Neuronal stem cell (in vitro differentiated cells): Measurements from ENCODE around the gene CPEB3.

ENCODE experiments used
- DNase-seq: peaks from one replicate; pipeline ENCODE4 v3.0.0-alpha.2; 2013; ENCODE audit warnings: low spot score
- H2AFZ ChIP-seq: one replicate; pipeline ENCODE4 v1.6.1; 2013; ENCODE audit warnings: mild to moderate bottlenecking, low read length, inconsistent platforms
- H2AK5ac ChIP-seq: 2 replicates; pipeline ENCODE4 v1.6.1; 2013; ENCODE audit warnings: low read depth, mild to moderate bottlenecking, inconsistent platforms, low read length, moderate library complexity, mixed read lengths
- H2BK120ac ChIP-seq: 2 replicates; pipeline ENCODE4 v1.6.1; 2013; ENCODE audit warnings: low read depth, mild to moderate bottlenecking, inconsistent platforms, low read length, moderate library complexity, mixed read lengths
- H2BK12ac ChIP-seq: one replicate; pipeline ENCODE4 v1.6.1; 2013; ENCODE audit warnings: low read length, inconsistent platforms
- H2BK15ac ChIP-seq: 2 replicates; pipeline ENCODE4 v1.6.1; 2013; ENCODE audit warnings: mild to moderate bottlenecking, low read length, inconsistent platforms, mixed read lengths
- H2BK5ac ChIP-seq: one replicate; pipeline ENCODE4 v1.6.1; 2013; ENCODE audit warnings: inconsistent platforms, mild to moderate bottlenecking, low read length, moderate library complexity
- H3K14ac ChIP-seq: one replicate; pipeline ENCODE4 v1.6.1; 2013; ENCODE audit warnings: low read length, inconsistent platforms
- H3K18ac ChIP-seq: 2 replicates; pipeline ENCODE4 v1.6.1; 2013; ENCODE audit warnings: low read length, inconsistent platforms
- H3K23ac ChIP-seq: 2 replicates; pipeline ENCODE4 v1.6.1; 2013; ENCODE audit warnings: low read depth, mild to moderate bottlenecking, mixed read lengths, low read length, inconsistent platforms; ENCODE audit not compliant: poor library complexity
- H3K27ac ChIP-seq: replicated peaks from 3 replicates; pipeline ENCODE4 v1.5.1; 2013; ENCODE audit warnings: low read length, inconsistent platforms
- H3K27me3 ChIP-seq, 3 experiments: 2 replicates each; pipeline ENCODE4 v1.6.1; 2013; ENCODE audit warnings: low read length in 3 of 3, mild to moderate bottlenecking in 2 of 3, inconsistent platforms in 1 of 3, low read depth in 1 of 3, mixed read lengths in 1 of 3, moderate library complexity in 1 of 3; ENCODE audit not compliant: control insufficient read depth in 3 of 3, insufficient read depth in 3 of 3
- H3K36me3 ChIP-seq, 2 donors: replicated peaks in 1 of 2; 2 replicates each; pipeline ENCODE4 v1.6.1; 2013; ENCODE audit warnings: low read length in 2 of 2; ENCODE audit not compliant: control insufficient read depth in 2 of 2, insufficient read depth in 2 of 2
- H3K4ac ChIP-seq: 2 replicates; pipeline ENCODE4 v1.6.1; 2013; ENCODE audit warnings: inconsistent platforms, mild to moderate bottlenecking, low read length, moderate library complexity
- H3K4me1 ChIP-seq, 2 donors: 1 replicate in 1 of 2; 2 replicates in 1 of 2; pipeline ENCODE4 v1.6.1; 2013; ENCODE audit warnings: low read length in 2 of 2, low read depth in 1 of 2; ENCODE audit not compliant: control insufficient read depth in 2 of 2, insufficient read depth in 1 of 2
- H3K4me2 ChIP-seq: one replicate; pipeline ENCODE4 v1.6.1; 2013; ENCODE audit warnings: mild to moderate bottlenecking, low read length, inconsistent platforms; ENCODE audit not compliant: insufficient read depth, poor library complexity, severe bottlenecking
- H3K4me3 ChIP-seq, 2 donors: 2 replicates each; pipeline ENCODE4 v1.5.1; 2013; ENCODE audit warnings: low read length in 2 of 2, mild to moderate bottlenecking in 2 of 2, inconsistent platforms in 1 of 2, moderate library complexity in 1 of 2
- H3K79me1 ChIP-seq: one replicate; pipeline ENCODE4 v1.6.1; 2013; ENCODE audit warnings: low read depth, mild to moderate bottlenecking, inconsistent platforms, low read length, moderate library complexity
- H3K9ac ChIP-seq: one replicate; pipeline ENCODE4 v1.6.1; 2013; ENCODE audit warnings: mild to moderate bottlenecking, low read depth, low read length, inconsistent platforms; ENCODE audit not compliant: poor library complexity
- H3K9me3 ChIP-seq, 2 donors: replicated peaks in 1 of 2; 2 replicates each; pipeline versions ENCODE3 to v1.6.1; 2013; ENCODE audit warnings: low read length in 2 of 2, mild to moderate bottlenecking in 2 of 2, inconsistent platforms in 1 of 2, low read depth in 1 of 2, mixed read lengths in 1 of 2, moderate library complexity in 1 of 2; ENCODE audit not compliant: control insufficient read depth in 2 of 2, insufficient read depth in 1 of 2
- H4K8ac ChIP-seq: one replicate; pipeline ENCODE4 v1.6.1; 2013; ENCODE audit warnings: low read depth, mild to moderate bottlenecking, inconsistent platforms, low read length, moderate library complexity
- H4K91ac ChIP-seq: one replicate; pipeline ENCODE4 v1.6.1; 2013; ENCODE audit warnings: low read length, low read depth, mild to moderate bottlenecking, inconsistent platforms; ENCODE audit not compliant: poor library complexity
- WGBS, 2 donors: extraction: QIAGEN DNeasy Blood & Tissue Kit; methylation state at CpG; one replicate each; pipeline ENCODE4 v1.1.7; 2013; ENCODE audit warnings: missing lambda C conversion rate in 2 of 2, mixed read lengths in 1 of 2; ENCODE audit not compliant: insufficient read length in 2 of 2, insufficient replicate concordance in 1 of 2; ENCODE audit errors: extremely low coverage in 2 of 2; 5-methylcytosine and 5-hydroxymethylcytosine counted together

The CPEB3 gene

DNA sequence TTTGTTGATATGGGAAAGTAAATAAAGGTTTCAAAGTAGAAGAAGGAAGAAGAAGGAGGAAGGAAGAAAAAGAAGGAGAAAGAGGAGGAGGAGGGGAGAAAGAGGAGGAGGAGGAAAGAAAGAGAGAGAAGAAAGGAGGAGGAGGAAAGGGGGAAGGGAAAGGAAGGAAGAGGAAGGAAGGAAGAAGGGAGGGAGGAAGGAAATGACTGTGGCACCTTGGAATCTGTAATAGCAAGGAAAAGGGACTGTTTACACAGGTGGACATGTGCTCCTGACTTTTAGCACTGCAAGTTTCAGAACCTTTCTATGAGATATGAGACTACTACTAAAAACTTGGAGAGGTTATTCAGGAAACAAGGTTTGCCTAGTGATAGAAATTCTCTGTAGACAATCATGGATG lies 214.2 kb downstream of the CPEB3 start:
- Histone ChIP-seq H3K4me2 (no peak overlapping the region), H3K18ac (no peak overlapping the region), H3K9me3 (no peaks in the 10 kb centered on the region), H4K8ac (no peak overlapping the region), H2AK5ac (no peak overlapping the region), H3K27ac (no peak overlapping the region), H3K4me3 (no peak overlapping the region), H2BK12ac (no peak overlapping the region), H2BK15ac (no peak overlapping the region), H3K4me1 (no peaks in the 10 kb centered on the region), H3K79me1 (no peaks in the 10 kb centered on the region), H3K36me3 (no peaks in the 10 kb centered on the region), H4K91ac (no peak overlapping the region), H3K14ac (no peak overlapping the region), H3K27me3 (no peaks in the 10 kb centered on the region), H2BK120ac (no peak overlapping the region), H3K9ac (no peak overlapping the region), H3K4ac (no peak overlapping the region), H3K23ac (no peak overlapping the region), H2BK5ac (no peak overlapping the region), H2AFZ (no peak overlapping the region)
- no peak for DNase-seq

DNA sequence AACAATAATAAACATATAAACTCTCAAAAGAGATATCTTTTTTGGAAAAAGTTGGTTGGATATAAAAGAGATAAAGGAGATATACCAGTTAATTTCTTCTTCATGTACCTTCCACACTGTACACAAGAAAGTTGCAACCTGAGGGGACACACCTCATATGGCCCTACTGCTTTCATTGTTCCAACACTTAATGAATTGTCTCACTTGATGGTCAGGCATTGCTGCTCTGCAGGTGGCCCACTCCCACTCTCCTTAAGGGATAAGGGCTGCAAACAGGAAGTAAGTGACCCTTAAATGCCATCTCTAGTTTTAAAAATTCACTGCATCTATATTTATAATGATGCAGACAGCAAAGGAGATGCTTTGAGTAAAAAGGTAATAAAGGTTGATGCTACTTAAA lies 215.0 kb downstream of the CPEB3 start:
- no peak overlapping the region for H4K91ac ChIP-seq
- H3K4me2 ChIP-seq = no peak overlapping the region
- H3K9me3 ChIP-seq = no peaks in the 10 kb centered on the region
- no peak overlapping the region for H3K4ac ChIP-seq
- H3K14ac ChIP-seq = no peak overlapping the region
- DNase-seq = no peak
- no peak overlapping the region for H3K9ac ChIP-seq
- no peak overlapping the region for H2BK15ac ChIP-seq
- H3K27me3 ChIP-seq = no peaks in the 10 kb centered on the region
- H2BK5ac ChIP-seq = no peak overlapping the region
- no peaks in the 10 kb centered on the region for H3K79me1 ChIP-seq
- H3K23ac ChIP-seq = no peak overlapping the region
- no peak overlapping the region for H4K8ac ChIP-seq
- no peaks in the 10 kb centered on the region for H3K4me1 ChIP-seq
- H2BK12ac ChIP-seq = no peak overlapping the region
- H2AFZ ChIP-seq = no peak overlapping the region
- no peak overlapping the region for H3K18ac ChIP-seq
- no peak overlapping the region for H2AK5ac ChIP-seq
- H3K36me3 ChIP-seq = no peaks in the 10 kb centered on the region
- no peak overlapping the region for H3K27ac ChIP-seq
- no peak overlapping the region for H3K4me3 ChIP-seq
- H2BK120ac ChIP-seq = no peak overlapping the region

DNA sequence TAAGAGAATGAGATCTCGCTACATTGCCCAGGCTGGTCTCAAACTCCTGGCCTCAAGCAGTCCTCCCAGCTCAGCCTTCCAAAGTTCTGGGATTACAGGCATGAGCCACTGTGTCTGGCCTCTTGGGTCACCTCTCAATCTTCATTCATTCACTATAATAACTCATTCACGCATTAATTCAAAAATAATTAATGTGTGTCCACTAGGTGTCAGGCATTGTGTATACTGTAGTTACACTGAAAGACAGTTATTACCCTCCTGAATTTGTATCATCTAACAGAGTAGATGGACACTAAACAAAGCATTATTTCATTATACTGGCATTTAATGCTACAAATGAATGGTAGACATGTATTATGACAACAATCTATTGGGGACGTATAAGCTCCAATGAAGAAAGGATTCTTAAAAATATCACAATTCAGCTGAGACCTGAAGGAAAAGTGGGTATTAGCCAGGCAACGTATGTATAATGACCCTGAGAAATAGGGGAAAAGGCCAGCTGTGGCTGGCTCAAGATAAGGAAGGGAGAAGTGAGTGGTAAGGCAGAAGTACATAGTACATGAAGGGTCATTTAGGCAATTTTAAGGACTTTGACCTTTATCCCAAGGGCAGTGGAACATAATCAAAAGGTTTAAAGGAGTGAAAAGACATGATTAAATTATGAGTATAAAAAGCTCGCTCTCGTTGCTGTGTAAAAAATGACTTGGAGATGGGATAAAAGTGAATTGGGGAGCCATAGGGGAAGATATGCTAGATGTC lies 216.6 kb downstream of the CPEB3 start:
- Histone ChIP-seq H2BK15ac (no peak overlapping the region), H3K27ac (no peak overlapping the region), H2AK5ac (no peak overlapping the region), H2BK12ac (no peak overlapping the region), H2AFZ (no peak overlapping the region), H3K4ac (no peak overlapping the region), H3K4me1 (no peaks in the 10 kb centered on the region), H3K14ac (no peak overlapping the region), H2BK120ac (no peak overlapping the region), H3K23ac (no peak overlapping the region), H3K4me2 (no peak overlapping the region), H3K79me1 (no peaks in the 10 kb centered on the region), H3K9me3 (no peaks in the 10 kb centered on the region), H3K27me3 (no peaks in the 10 kb centered on the region), H3K18ac (no peak overlapping the region), H3K9ac (no peak overlapping the region), H3K4me3 (no peak overlapping the region), H3K36me3 (no peaks in the 10 kb centered on the region), H4K8ac (no peak overlapping the region), H4K91ac (no peak overlapping the region), H2BK5ac (no peak overlapping the region)
- no peak for DNase-seq
- WGBS, 2 donors = no CpG with 5 or more reads among the region's 6 CpGs

DNA sequence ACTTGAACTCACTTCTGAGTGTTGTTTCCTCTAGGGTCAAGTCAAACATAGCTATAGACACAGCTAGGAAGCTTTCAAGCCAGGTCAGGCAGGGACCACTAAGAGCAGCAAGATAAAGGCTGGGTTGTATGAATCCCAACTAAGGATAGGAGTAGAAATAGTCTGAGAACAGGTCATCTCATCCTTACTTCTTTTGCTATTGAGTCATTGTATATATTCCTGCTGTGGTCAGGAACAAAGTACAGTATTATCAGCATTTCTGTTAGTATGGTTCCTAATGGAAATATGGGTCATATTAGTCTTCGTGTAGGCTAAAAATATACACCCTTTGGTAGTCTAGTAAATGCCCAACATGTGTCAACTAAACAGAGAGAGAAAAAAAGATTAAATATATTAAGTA lies 222.0 kb downstream of the CPEB3 start:
- Histone ChIP-seq H3K79me1 (no peaks in the 10 kb centered on the region), H3K9me3 (no peaks in the 10 kb centered on the region), H3K23ac (no peak overlapping the region), H2BK15ac (no peak overlapping the region), H3K4me1 (no peaks in the 10 kb centered on the region), H2BK120ac (no peak overlapping the region), H2AK5ac (no peak overlapping the region), H3K4me2 (no peak overlapping the region), H3K36me3 (no peaks in the 10 kb centered on the region), H3K18ac (no peak overlapping the region), H4K8ac (no peak overlapping the region), H2AFZ (no peak overlapping the region), H3K4ac (no peak overlapping the region), H2BK5ac (no peak overlapping the region), H3K4me3 (no peak overlapping the region), H3K27ac (no peak overlapping the region), H3K9ac (no peak overlapping the region), H4K91ac (no peak overlapping the region), H3K27me3 (no peaks in the 10 kb centered on the region), H3K14ac (no peak overlapping the region), H2BK12ac (no peak overlapping the region)
- no peak for DNase-seq
- WGBS, 2 donors = no CpG with 5 or more reads among the region's 1 CpG
